Activated naive CD4-positive, alpha-beta T cell treated with anti-CD3 and anti-CD28 coated beads for 36 hours (primary cell): ENCODE data around the gene ACAP3. TPM values are rescaled to one million over a fixed set of nuclear protein-coding genes. Genes with fewer than 3 reads are reported as not detected.
A peak's percentile ranks its signal among the peaks of the same experiment; 100 is the strongest.

ENCODE experiments used
- CTCF ChIA-PET: fragments of 350-600 bp; sonication (Branson Sonifier 250); formaldehyde crosslinking; loops from one replicate; lab custom pipeline; 2021; ENCODE audit warnings: antibody characterized with exemption; lab: Charles Lee
- DNase-seq: peaks from one replicate; pipeline ENCODE4 v3.0.0-alpha.2; 2020
- H3K27ac Mint-ChIP-seq: one replicate; pipeline ENCODE4 v1.8.0; 2021; ENCODE audit warnings: mild to moderate bottlenecking, mixed read lengths
- H3K27me3 Mint-ChIP-seq: one replicate; pipeline ENCODE4 v1.8.0; 2021; ENCODE audit warnings: low read depth, mixed read lengths
- H3K36me3 Mint-ChIP-seq: one replicate; pipeline ENCODE4 v1.8.0; 2021; ENCODE audit warnings: low read depth, mixed read lengths
- H3K4me1 Mint-ChIP-seq: one replicate; pipeline ENCODE4 v1.8.0; 2021; ENCODE audit warnings: low read depth, mixed read lengths
- H3K4me3 Mint-ChIP-seq: one replicate; pipeline ENCODE4 v1.8.0; 2021; ENCODE audit warnings: mild to moderate bottlenecking, moderate library complexity, mixed read lengths
- H3K9me3 Mint-ChIP-seq: one replicate; pipeline ENCODE4 v1.8.0; 2021; ENCODE audit warnings: mixed read lengths
- intact Hi-C: fragments of 100-400 bp; cut with micrococcal nuclease; formaldehyde crosslinking; loops from one replicate; pipeline ENCODE4 v1.15.1; 2023
- total RNA-seq, 2 experiments: library from RNA; stranded (reverse); gene quantifications; one replicate each; pipeline ENCODE4 v1.2.3, GENCODE V29; 2021

The ACAP3 gene
- total RNA-seq, 2 experiments from 2014 or later, result 24.1 to 25.3 TPM

DNA sequence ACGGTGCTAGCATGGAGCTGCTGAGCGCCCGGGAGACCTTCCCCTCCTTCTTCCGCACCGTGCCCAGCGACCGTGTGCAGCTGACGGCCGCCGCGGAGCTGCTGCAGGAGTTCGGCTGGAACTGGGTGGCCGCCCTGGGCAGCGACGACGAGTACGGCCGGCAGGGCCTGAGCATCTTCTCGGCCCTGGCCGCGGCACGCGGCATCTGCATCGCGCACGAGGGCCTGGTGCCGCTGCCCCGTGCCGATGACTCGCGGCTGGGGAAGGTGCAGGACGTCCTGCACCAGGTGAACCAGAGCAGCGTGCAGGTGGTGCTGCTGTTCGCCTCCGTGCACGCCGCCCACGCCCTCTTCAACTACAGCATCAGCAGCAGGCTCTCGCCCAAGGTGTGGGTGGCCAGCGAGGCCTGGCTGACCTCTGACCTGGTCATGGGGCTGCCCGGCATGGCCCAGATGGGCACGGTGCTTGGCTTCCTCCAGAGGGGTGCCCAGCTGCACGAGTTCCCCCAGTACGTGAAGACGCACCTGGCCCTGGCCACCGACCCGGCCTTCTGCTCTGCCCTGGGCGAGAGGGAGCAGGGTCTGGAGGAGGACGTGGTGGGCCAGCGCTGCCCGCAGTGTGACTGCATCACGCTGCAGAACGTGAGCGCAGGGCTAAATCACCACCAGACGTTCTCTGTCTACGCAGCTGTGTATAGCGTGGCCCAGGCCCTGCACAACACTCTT is 24.5 kb upstream of the ACAP3 start:
- Mint-ChIP-seq H3K4me3 (no peak overlapping the region), H3K4me1 (no peaks in the 10 kb centered on the region), H3K27me3 (no peaks in the 10 kb centered on the region), H3K9me3 (no peaks in the 10 kb centered on the region), H3K27ac (no peak overlapping the region), H3K36me3 (no peaks in the 10 kb centered on the region)
- no peak for DNase-seq
- CTCF ChIA-PET, result no interaction called here
- intact Hi-C loops, result no loop called here

DNA sequence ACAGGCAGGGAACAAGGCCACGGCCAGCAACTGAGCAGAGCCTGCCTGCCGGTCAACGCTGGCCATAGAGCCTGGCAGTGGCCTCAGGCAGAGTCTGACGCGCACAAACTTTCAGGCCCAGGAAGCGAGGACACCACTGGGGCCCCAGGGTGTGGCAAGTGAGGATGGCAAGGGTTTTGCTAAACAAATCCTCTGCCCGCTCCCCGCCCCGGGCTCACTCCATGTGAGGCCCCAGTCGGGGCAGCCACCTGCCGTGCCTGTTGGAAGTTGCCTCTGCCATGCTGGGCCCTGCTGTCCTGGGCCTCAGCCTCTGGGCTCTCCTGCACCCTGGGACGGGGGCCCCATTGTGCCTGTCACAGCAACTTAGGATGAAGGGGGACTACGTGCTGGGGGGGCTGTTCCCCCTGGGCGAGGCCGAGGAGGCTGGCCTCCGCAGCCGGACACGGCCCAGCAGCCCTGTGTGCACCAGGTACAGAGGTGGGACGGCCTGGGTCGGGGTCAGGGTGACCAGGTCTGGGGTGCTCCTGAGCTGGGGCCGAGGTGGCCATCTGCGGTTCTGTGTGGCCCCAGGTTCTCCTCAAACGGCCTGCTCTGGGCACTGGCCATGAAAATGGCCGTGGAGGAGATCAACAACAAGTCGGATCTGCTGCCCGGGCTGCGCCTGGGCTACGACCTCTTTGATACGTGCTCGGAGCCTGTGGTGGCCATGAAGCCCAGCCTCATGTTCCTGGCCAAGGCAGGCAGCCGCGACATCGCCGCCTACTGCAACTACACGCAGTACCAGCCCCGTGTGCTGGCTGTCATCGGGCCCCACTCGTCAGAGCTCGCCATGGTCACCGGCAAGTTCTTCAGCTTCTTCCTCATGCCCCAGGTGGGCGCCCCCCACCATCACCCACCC is 23.6 kb upstream of the ACAP3 start, which contains the start of gene TAS1R3:
Gene TAS1R3, plus strand, starts transcription at position 213 of the 898 bp plus-strand sequence. Its CDS starts 66 bp downstream, at position 279.
- Mint-ChIP-seq H3K9me3 (no peaks in the 10 kb centered on the region), H3K4me3 (no peak within 1 kb of the TSS), H3K27ac (no peak within 1 kb of the TSS), H3K36me3 (no peaks in the 10 kb centered on the region), H3K4me1 (peaks cover under 1% of the 10 kb centered on the region), H3K27me3 (no peaks in the 10 kb centered on the region)
- CTCF ChIA-PET, result no interaction called here
- DNase-seq, result no peak
- intact Hi-C loops, result no loop called here

DNA sequence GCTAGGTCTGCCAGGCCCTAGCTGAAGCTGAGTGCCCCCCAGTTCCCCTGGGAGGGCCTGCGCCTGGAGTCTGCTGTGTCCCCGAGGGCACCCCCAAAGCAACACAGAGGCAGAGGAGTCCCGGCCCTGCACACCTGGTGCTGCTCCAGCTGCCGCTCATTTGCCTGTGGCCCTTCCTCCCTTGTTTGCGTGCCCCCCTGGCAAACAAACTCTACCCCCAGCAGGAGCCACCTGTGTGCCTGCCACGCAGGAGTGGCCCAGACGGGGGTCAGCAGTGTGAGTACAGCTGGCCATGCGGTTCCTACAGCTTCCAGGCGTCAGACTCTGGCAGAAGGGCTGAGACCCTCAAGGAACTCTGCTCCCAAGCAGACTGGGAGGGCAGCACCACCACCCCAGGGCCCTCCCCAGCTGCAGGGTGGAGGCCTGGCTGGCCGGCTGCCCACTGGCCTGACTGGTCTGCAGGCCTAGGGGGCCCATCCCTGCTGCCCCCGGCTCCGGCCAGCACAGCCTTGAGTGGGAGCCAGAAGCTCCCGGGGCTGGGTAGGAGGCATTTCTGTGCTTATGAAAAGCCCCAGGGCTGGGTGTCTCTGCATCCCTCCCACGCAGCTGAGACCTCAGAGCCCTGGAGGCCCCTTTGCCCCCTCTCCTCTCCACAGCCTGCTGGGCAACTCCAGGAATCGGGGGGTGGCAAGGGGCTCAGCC is 22.8 kb upstream of the ACAP3 start:
- H3K4me3 Mint-ChIP-seq, result no peak overlapping the region
- CTCF ChIA-PET, result no interaction called here
- no peak overlapping the region for H3K27ac Mint-ChIP-seq
- H3K9me3 Mint-ChIP-seq, result no peaks in the 10 kb centered on the region
- H3K27me3 Mint-ChIP-seq, result no peaks in the 10 kb centered on the region
- intact Hi-C loops, result no loop called here
- peaks cover 8% of the 10 kb centered on the region for H3K4me1 Mint-ChIP-seq
- H3K36me3 Mint-ChIP-seq, result no peaks in the 10 kb centered on the region
- no peak for DNase-seq

DNA sequence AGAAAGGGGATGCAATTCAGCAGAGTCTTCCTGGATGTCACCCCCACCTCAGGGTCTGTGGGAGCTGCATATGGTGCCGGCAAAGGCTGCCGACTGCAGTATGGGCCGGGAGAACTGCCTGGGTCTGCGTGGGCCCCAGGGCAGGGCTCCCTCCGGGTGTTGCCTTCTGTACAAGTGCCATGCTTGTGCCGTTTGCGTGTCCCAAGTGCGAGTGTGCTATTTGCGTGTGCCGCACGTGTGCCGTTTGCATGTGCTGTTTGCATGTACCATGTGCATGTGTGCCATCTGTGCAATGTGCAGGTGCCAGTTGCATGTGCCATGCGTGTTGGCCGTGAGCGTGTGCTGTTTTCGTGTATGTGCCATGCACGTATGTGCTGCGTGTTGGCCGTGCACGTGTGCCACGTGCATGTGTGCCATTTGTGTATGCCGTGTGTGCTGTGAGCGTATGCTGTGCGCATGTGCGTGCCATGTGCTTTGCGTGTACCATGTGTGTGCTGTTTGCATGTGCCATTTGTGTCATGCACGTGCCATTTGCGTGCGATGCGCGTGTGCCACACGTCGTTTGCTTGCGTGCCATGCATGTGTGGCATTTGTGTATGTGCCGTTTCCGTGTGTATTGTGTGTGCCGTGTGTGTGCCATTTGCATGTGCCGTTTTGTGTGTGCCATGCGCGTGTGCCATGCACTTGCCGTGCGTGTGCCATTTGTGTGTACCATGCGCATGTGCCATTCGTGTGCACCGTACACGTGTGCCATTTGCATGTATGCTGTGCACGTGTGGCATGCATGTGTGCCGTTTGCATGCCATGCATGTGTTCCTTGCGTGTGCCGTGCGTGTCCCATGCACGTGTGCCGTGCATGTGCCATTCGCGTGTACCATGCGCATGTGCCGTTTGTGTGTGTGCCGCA is 21.8 kb upstream of the ACAP3 start:
- CTCF ChIA-PET, result no interaction called here
- Mint-ChIP-seq H3K36me3 (no peaks in the 10 kb centered on the region), H3K9me3 (no peaks in the 10 kb centered on the region), H3K27ac (no peak overlapping the region), H3K27me3 (no peaks in the 10 kb centered on the region), H3K4me3 (no peak overlapping the region), H3K4me1 (peaks cover 10% of the 10 kb centered on the region)
- intact Hi-C loops, result no loop called here
- no peak for DNase-seq

DNA sequence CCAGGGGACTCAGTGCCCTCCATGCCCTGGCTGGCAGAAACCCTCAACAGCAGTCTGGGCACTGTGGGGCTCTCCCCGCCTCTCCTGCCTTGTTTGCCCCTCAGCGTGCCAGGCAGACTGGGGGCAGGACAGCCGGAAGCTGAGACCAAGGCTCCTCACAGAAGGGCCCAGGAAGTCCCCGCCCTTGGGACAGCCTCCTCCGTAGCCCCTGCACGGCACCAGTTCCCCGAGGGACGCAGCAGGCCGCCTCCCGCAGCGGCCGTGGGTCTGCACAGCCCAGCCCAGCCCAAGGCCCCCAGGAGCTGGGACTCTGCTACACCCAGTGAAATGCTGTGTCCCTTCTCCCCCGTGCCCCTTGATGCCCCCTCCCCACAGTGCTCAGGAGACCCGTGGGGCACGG is 20.5 kb upstream of the ACAP3 start:
- intact Hi-C loops, result no loop called here
- Mint-ChIP-seq H3K9me3 (no peaks in the 10 kb centered on the region), H3K27ac (no peak overlapping the region), H3K27me3 (no peaks in the 10 kb centered on the region), H3K4me1 (peaks cover 16% of the 10 kb centered on the region), H3K36me3 (peaks cover 3% of the 10 kb centered on the region), H3K4me3 (no peak overlapping the region)
- no peak for DNase-seq
- CTCF ChIA-PET, result no interaction called here

DNA sequence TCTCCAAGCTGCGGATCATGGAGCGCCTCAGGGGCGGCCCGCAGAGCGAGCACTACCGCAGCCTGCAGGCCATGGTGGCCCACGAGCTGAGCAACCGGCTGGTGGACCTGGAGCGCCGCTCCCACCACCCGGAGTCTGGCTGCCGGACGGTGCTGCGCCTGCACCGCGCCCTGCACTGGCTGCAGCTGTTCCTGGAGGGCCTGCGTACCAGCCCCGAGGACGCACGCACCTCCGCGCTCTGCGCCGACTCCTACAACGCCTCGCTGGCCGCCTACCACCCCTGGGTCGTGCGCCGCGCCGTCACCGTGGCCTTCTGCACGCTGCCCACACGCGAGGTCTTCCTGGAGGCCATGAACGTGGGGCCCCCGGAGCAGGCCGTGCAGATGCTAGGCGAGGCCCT is 19.6 kb upstream of the ACAP3 start:
- H3K27me3 Mint-ChIP-seq, result no peaks in the 10 kb centered on the region
- peaks cover 3% of the 10 kb centered on the region for H3K36me3 Mint-ChIP-seq
- intact Hi-C loops, result no loop called here
- no peak overlapping the region for H3K4me3 Mint-ChIP-seq
- H3K27ac Mint-ChIP-seq, result no peak overlapping the region
- H3K4me1 Mint-ChIP-seq, result peaks cover 22% of the 10 kb centered on the region
- CTCF ChIA-PET, result no interaction called here
- no peaks in the 10 kb centered on the region for H3K9me3 Mint-ChIP-seq
- DNase-seq, result no peak

DNA sequence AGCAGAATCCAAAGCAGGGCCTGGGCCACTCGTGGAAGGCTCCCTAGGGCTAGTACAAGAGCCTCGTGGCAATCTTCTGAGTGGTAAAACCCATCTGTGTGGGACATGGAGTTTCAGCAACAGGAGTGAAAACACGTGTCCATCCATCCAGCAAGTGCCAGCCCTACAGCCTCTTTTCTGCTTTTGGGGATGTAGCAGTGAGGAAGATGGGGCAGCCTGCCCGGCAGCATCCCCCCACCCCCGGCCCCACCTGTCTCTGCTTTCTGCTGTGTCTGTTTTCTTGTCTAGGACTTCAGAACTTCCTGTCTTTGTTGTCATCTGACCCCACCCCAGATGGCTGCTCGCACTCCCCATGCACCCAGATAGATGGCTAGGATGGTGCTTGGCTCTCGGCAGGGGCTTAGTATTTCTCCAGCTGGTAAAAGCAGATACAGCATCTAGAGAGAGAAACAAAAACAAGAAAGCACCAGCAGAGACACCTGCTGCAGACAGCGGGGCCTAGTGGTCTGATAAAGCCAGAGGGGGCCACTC is 18.4 kb upstream of the ACAP3 start:
- CTCF ChIA-PET, result no interaction called here
- peaks cover 3% of the 10 kb centered on the region for H3K36me3 Mint-ChIP-seq
- H3K27ac Mint-ChIP-seq, result no peak overlapping the region

DNA sequence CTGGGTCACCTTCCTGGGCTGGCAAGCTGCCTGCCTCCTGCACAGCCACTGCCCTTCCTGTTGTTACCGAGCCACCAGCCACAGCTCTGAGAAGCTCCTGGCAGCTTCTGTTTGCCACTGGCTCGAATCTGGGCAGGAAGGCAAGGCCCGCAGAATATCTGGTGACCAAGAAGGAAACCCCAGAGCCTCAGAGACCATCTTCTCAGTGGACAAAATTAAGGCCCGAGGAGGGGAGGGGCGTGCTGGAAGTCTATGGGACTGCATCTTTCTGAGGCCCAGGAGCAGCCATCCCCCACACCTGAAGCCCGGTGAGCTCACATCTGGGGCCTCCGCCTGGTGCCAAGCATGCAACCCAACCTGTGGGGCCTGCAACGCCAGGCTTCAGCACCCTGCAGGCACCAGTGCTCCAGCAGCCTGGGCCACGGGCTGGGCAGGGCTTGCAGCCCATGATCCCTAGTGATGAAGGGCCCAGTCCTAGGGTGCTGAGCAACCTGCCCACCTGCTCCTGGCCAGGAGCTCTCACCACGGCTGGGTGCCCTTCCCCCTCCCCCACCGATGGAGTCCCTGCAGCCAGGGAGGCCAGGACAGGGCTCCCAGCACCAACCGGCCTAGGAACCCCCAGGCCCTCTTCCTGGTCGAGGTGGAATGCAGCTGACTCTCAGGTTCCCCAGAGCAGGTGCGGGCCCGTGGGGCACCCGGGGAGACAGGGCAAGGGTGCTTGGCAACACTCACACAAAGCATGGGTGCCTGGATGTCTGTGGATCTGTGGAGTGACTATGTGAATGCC is 17.8 kb upstream of the ACAP3 start:
- CTCF ChIA-PET, result interaction anchor here (1.1 kb wide), 1 partner anchor 26 kb away, joined by 5 read pairs; no protein-coding TSS in a partner anchor
- peak overlapping the region; percentile 87 for H3K4me3 Mint-ChIP-seq
- H3K36me3 Mint-ChIP-seq, result peaks cover 3% of the 10 kb centered on the region
- H3K27ac Mint-ChIP-seq, result peak overlapping the region; percentile 24
- no peak for DNase-seq
- H3K9me3 Mint-ChIP-seq, result no peaks in the 10 kb centered on the region
- H3K4me1 Mint-ChIP-seq, result peaks cover 33% of the 10 kb centered on the region
- intact Hi-C loops, result loop anchor here (2.0 kb wide), 2 partner anchors 23 to 49 kb away; partner anchors contain the start of genes AURKAIP1 and DVL1
- no peaks in the 10 kb centered on the region for H3K27me3 Mint-ChIP-seq

More for the DNA sequence above, 18.4 kb upstream of the ACAP3 start:
- intact Hi-C loops, result no loop called here
- Mint-ChIP-seq H3K9me3 (no peaks in the 10 kb centered on the region), H3K4me3 (peak overlapping the region; percentile 87), H3K4me1 (peaks cover 32% of the 10 kb centered on the region), H3K27me3 (no peaks in the 10 kb centered on the region)
- no peak for DNase-seq

DNA sequence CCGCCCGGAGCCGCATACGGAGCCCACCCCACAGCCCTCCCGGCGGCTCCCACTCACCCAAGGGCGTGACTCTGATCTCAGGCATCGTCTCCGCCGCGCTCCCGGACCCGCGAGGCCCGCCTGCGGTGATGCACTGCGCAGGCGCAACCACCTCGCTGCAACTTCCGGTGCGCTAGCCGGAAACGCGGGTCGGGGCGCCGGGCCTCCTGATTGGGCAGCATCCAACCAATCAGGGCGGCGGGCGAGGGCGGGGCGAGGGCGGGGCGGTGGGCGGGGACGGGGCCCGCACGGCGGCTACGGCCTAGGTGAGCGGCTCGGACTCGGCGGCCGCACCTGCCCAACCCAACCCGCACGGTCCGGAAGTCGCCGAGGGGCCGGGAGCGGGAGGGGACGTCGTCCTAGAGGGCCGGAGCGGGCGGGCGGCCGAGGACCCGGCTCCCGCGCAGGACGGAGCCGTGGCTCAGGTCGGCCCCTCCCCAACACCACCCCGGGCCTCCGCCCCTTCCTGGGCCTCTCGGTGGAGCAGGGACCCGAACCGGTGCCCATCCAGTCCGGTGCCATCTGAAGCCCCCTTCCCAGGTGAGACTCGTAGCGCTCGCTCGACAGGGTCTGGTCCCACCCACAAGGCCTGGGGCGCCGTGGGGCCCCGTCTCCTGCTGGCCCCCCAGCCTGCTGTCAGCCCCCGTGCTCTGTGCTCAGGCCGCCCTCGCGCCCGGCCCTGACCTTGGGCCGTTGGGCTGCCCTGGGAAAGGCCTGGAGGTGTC is 17.0 kb upstream of the ACAP3 start, which contains the start of the genes CPTP and INTS11:
Gene CPTP, plus strand, starts transcription at position 279 of the 764 bp plus-strand sequence. CDS start 2,109 bp downstream, outside the sequence.
Gene INTS11, minus strand, starts transcription at position 137 of the 764 bp plus-strand sequence. Its CDS starts 52 bp downstream, at position 85.
- Mint-ChIP-seq H3K9me3 (no peaks in the 10 kb centered on the region), H3K4me3 (peak within 1 kb of the TSS; percentile 92), H3K27ac (peak within 1 kb of the TSS; percentile 84), H3K4me1 (peaks cover 36% of the 10 kb centered on the region), H3K36me3 (peaks cover 4% of the 10 kb centered on the region), H3K27me3 (no peaks in the 10 kb centered on the region)
- intact Hi-C loops, result loop anchor here (1.0 to 2.0 kb wide), 3 partner anchors 16 to 50 kb away; partner anchors contain the start of genes AURKAIP1, DVL1 and PUSL1
- CTCF ChIA-PET, result interaction anchor here (1.1 kb wide), 1 partner anchor 25 kb away, joined by 5 read pairs; no protein-coding TSS in a partner anchor
- DNase-seq, result peak; percentile 97

DNA sequence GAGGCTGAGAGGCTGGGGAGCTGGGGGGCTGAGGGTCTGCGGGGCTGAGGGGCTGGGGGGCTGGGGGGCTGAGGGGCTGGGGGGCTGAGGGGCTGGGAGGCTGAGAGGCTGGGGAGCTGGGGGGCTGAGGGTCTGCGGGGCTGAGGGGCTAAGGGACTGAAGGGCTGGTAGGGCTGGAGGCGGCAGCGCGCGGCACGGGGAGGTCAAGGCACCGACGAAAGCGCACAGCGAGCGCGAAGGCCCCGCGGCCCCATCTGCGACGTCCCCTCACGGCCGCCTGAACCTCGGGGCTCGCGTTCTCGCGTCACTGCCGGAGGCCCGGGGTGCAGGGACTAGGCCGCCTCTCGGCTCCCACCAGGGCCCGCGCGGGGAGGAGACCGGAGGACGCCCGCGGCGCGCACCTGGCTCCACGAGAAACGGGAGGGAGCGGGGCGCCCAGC is 16.4 kb upstream of the ACAP3 start:
- Mint-ChIP-seq H3K36me3 (peaks cover 4% of the 10 kb centered on the region), H3K4me3 (peak overlapping the region; percentile 87), H3K4me1 (peaks cover 36% of the 10 kb centered on the region), H3K9me3 (no peaks in the 10 kb centered on the region), H3K27ac (no peak overlapping the region), H3K27me3 (no peaks in the 10 kb centered on the region)
- intact Hi-C loops, result loop anchor here (1.0 to 2.0 kb wide), 3 partner anchors 16 to 51 kb away; partner anchors contain the start of genes AURKAIP1, DVL1 and PUSL1
- CTCF ChIA-PET, result no interaction called here
- DNase-seq, result no peak
